AG04450 (cell line): ENCODE data around the gene BCL3. TPM values are rescaled to one million over a fixed set of nuclear protein-coding genes. Genes with fewer than 3 reads are reported as not detected.

Experiments used
- CTCF ChIA-PET: fragments of 300-600, 350-600 bp; formaldehyde crosslinking; extraction: SDS; loops from one replicate; lab custom pipeline; 2022; ENCODE audit warnings: antibody characterized with exemption, inconsistent platforms; lab: Charles Lee
- POLR2A ChIA-PET: fragments of 350-600 bp; formaldehyde crosslinking; extraction: SDS; loops from one replicate; lab custom pipeline; 2021; ENCODE audit warnings: antibody characterized with exemption, inconsistent platforms; lab: Yijun Ruan, JAX
- DNase-seq: peaks from one replicate; pipeline ENCODE4 v3.0.0-alpha.2; 2011; ENCODE audit warnings: low read depth, low spot score
- H3K27ac ChIP-seq: one replicate; pipeline ENCODE4 v1.5.1; 2012; ENCODE audit warnings: low read depth, low read length, control low read depth
- H3K27me3 ChIP-seq: one replicate; pipeline ENCODE4 v1.6.0; 2012; ENCODE audit warnings: low read length; ENCODE audit not compliant: control insufficient read depth, insufficient read depth
- H3K4me3 ChIP-seq: 2 replicates; pipeline ENCODE4 v1.5.1; 2011; ENCODE audit warnings: mild to moderate bottlenecking, low read depth, low read length, control low read depth
- H3K9me3 ChIP-seq: 2 replicates; pipeline ENCODE4 v1.5.1; 2012; ENCODE audit warnings: low read length; ENCODE audit not compliant: control insufficient read depth, insufficient read depth
- polyA plus RNA-seq: library from polyadenylated mRNA; depleted of rRNA; stranded (reverse); fragments of >200 nt; gene quantifications from 2 replicates; pipeline ENCODE4 v1.2.3, GENCODE V29; 2011
- TF ChIP-seq, protein P1 (sequence below): IDR thresholded peaks from 2 replicates; pipeline ENCODE4 v1.5.1; 2011; ENCODE audit warnings: low read depth, low read length, control low read depth, inconsistent platforms

BCL3 gene
- polyA plus RNA-seq, 1 experiment = 5.6 TPM

DNA sequence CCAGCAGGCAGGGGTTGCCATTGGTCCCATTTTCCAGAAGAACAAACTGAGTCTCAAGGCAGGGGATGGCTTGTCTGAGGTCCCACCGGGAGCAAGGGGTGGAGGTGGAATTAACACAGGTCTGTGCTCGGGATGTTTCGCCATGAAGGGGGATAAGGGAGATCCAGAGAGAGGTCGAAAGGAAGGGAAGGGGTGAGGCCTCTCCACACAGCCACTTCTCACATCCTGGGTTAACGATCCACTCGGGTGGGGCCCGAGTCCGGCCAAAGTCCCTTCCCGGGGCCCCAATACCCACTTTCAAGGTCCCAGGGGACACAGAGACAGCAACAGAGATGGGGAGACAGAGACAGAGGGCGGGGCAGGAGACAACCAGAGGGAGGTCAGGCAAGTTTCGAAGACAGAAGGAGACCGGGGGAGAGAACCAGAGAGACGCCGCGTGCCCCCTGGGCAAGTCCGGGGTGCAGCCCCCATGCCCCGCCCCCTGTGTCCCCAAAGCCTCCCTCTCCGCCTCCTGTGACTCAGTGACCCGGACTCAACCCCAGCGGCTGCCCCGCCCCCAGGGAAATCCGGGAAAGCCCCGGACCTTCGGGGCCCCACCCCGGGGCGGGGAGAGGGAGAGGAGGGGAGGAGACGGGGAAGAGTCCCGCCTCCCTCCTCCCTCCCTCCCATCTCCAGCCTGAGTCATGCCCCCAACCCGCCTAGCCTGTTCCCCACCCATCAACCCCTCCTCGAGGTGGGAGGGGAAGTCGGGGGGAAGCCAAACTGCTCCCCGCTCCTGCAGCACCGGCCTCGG, 1.4 kb upstream of the BCL3 start:
- Histone ChIP-seq H3K27me3 (no peaks in the 10 kb centered on the region), H3K4me3 (peak overlapping the region; percentile 61), H3K27ac (peak overlapping the region; percentile 87), H3K9me3 (no peaks in the 10 kb centered on the region)
- TF ChIP-seq, protein P1, sequence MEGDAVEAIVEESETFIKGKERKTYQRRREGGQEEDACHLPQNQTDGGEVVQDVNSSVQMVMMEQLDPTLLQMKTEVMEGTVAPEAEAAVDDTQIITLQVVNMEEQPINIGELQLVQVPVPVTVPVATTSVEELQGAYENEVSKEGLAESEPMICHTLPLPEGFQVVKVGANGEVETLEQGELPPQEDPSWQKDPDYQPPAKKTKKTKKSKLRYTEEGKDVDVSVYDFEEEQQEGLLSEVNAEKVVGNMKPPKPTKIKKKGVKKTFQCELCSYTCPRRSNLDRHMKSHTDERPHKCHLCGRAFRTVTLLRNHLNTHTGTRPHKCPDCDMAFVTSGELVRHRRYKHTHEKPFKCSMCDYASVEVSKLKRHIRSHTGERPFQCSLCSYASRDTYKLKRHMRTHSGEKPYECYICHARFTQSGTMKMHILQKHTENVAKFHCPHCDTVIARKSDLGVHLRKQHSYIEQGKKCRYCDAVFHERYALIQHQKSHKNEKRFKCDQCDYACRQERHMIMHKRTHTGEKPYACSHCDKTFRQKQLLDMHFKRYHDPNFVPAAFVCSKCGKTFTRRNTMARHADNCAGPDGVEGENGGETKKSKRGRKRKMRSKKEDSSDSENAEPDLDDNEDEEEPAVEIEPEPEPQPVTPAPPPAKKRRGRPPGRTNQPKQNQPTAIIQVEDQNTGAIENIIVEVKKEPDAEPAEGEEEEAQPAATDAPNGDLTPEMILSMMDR = no peak
- ChIA-PET POLR2A (no interaction called here), CTCF (no interaction called here)
- DNase-seq = peak; percentile 84

DNA sequence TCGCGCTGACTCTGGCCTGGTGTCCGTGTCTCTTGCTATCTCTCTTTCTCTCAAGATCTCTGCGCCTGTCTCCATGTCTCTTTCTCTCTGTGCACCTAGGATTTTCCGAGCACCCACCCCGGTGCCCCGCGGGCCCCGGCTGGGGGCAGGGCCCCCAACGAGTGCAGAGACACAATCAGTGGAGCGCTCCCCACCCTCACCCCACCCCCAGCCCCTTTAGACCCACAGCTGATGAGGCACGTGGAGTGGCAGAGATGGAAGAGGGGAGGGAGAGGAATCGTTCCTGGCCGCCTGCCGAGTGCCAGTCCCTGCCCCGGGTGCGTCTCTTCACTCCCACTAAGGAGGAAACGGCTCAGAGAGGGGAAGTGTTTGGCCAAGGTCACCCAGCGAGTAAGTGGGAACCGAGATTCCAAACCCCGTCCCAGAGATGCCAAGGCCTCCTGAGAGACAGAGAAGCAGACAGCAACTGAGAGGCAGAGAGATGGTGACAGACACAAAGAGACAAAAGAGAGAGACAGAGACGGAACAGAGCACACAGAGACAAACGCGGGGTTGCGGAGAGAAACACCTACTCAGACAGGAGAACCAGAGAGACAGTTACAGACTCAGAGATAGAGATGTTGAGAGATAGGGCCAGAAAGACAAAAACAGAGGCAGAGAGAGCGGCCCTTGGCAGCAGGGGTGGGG, 626 bp upstream of the BCL3 start:
- CTCF ChIA-PET = no interaction called here
- H3K27ac ChIP-seq = peak overlapping the region; percentile 87
- TF ChIP-seq, protein P1 = no peak
- H3K9me3 ChIP-seq = no peaks in the 10 kb centered on the region
- peak overlapping the region; percentile 61 for H3K4me3 ChIP-seq
- POLR2A ChIA-PET = no interaction called here
- no peaks in the 10 kb centered on the region for H3K27me3 ChIP-seq
- no peak for DNase-seq

DNA sequence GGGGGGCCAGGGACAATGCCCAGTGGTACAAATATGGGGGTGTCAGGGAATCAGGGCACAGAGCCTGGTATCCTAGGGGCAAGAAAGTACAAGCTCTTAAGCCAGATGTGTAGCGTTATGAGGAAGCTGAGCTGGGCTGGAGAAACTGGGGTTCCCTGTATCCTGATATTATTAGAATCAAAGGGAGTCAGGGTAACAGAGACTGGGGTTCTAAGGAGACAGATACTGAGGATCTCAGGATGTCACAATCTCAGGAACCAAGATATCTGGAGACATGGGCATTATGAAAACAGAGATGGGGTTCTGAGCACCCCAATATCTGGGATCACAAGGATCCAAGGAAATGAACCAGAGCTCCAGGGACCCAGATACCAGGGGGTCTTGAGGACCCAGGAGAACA, 784 bp downstream of the BCL3 start:
- CTCF ChIA-PET = interaction anchor here (0.7 to 1.9 kb wide), 4 partner anchors 22 to 27 kb away, joined by 3 to 9 read pairs (median 6); no protein-coding TSS in a partner anchor
- Histone ChIP-seq H3K27me3 (no peaks in the 10 kb centered on the region), H3K4me3 (peak overlapping the region; percentile 73), H3K27ac (peak overlapping the region; percentile 39), H3K9me3 (no peaks in the 10 kb centered on the region)
- DNase-seq = no peak
- TF ChIP-seq, protein P1 = no peak
- POLR2A ChIA-PET = interaction anchor here (0.7 to 1.3 kb wide), 2 partner anchors 9 to 16 kb away, joined by 3 to 6 read pairs; no protein-coding TSS in a partner anchor

DNA sequence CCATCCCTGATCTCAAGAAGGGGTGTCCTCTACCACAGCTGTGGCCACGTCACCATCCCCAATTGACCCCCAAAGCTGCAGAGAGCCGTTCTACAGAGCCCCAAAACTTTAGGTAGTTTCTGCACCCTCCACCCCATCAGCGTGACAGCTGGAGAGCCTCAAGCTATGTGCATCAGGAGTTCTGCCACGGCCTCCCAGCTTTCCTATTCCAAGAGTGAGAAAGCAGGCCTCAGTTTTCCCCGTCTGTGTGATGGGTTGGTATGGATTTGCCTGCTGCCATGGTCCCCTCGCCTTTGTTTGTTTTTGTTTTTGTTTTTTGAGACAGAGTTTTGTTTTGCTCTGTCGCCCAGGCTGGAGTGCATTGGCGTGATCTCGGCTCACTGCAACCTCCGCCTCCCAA, 1.5 kb downstream of the BCL3 start:
- TF ChIP-seq, protein P1 = no peak
- Histone ChIP-seq H3K4me3 (peak overlapping the region; percentile 73), H3K27me3 (no peaks in the 10 kb centered on the region), H3K27ac (no peak overlapping the region), H3K9me3 (no peaks in the 10 kb centered on the region)
- no peak for DNase-seq
- ChIA-PET CTCF (interaction anchor here (0.7 to 1.9 kb wide), 3 partner anchors 23 to 27 kb away, joined by 3 to 9 read pairs (median 5); no protein-coding TSS in a partner anchor), POLR2A (no interaction called here)
